ENCODE results near the gene SUMO3.

DNA sequence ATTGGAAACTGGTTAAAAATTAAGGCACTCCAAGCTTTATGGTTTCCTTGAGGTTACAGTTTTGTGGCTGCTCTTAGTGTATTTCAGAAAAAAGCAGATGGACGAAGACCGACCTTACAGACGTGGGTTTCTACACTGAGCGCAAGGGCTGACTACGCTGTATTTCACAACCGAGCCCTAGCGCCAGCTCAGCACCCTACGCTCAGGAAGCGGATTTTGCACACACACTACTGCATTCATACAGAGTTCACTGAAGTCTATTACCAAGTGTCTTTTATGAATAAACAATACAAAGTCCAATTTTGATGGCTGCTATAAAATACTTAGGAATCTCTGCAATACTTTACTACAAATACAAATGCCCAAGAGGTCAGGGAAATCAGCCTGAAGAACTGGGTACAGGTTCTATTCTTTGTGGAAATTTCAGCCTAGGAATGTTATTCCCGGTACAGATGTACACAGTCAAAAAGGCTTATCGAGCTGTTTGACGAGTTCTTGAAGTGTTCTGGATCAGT is 31.8 kb upstream of the SUMO3 start:
- TF ChIP-seq, protein P1, sequence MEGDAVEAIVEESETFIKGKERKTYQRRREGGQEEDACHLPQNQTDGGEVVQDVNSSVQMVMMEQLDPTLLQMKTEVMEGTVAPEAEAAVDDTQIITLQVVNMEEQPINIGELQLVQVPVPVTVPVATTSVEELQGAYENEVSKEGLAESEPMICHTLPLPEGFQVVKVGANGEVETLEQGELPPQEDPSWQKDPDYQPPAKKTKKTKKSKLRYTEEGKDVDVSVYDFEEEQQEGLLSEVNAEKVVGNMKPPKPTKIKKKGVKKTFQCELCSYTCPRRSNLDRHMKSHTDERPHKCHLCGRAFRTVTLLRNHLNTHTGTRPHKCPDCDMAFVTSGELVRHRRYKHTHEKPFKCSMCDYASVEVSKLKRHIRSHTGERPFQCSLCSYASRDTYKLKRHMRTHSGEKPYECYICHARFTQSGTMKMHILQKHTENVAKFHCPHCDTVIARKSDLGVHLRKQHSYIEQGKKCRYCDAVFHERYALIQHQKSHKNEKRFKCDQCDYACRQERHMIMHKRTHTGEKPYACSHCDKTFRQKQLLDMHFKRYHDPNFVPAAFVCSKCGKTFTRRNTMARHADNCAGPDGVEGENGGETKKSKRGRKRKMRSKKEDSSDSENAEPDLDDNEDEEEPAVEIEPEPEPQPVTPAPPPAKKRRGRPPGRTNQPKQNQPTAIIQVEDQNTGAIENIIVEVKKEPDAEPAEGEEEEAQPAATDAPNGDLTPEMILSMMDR (IDR thresholded peaks at IDR 0.05) = no peak
- TF ChIP-seq MAX (CRISPR knock-in tag; IDR thresholded peaks at IDR 0.05) = no peak
- TF ChIP-seq NR2C2 (CRISPR knock-in tag; IDR thresholded peaks at IDR 0.05) = no peak
